ENCODE data around the gene LAMC1.

Gene LAMC1

GRCh38 chr1:183143576-183144315, 120.5 kb downstream of the LAMC1 start:
- Histone ChIP-seq H4K91ac (ENCODE audit: low read depth, low read length, poor library complexity) (no peak overlapping the region), H3K23ac (ENCODE audit: low read depth, low read length, poor library complexity) (no peak overlapping the region), H2AK5ac (ENCODE audit: low read depth, low read length) (no peak overlapping the region), H3K14ac (ENCODE audit: low read length) (no peak overlapping the region), H3K36me3 (replicated peaks in 1 of 2; ENCODE audit: control insufficient read depth in 2 of 2, insufficient read depth in 2 of 2, low read length in 2 of 2) (peaks cover 10 to 68% of the 10 kb centered on the region in 2 donors), H3K4me2 (ENCODE audit: insufficient read depth, low read length, poor library complexity, severe bottlenecking) (no peak overlapping the region), H2AFZ (ENCODE audit: low read length) (no peak overlapping the region), H2BK12ac (ENCODE audit: low read length) (no peak overlapping the region), H3K18ac (ENCODE audit: low read length) (no peak overlapping the region), H2BK5ac (ENCODE audit: low read length) (no peak overlapping the region), H3K4ac (ENCODE audit: low read length) (no peak overlapping the region), H3K79me1 (ENCODE audit: low read depth, low read length) (no peaks in the 10 kb centered on the region), H3K27ac (replicated peaks; ENCODE audit: low read length) (no peak overlapping the region), H3K9ac (ENCODE audit: low read depth, low read length, poor library complexity) (no peak overlapping the region), H3K4me3 (ENCODE audit: low read length in 2 of 2) (no peak overlapping the region), H3K27me3 (ENCODE audit: control insufficient read depth in 3 of 3, insufficient read depth in 3 of 3, low read depth in 1 of 3, low read length in 3 of 3) (no peaks in the 10 kb centered on the region), H3K9me3 (replicated peaks in 1 of 2; ENCODE audit: control insufficient read depth in 2 of 2, insufficient read depth in 1 of 2, low read depth in 1 of 2, low read length in 2 of 2) (no peaks in the 10 kb centered on the region), H3K4me1 (ENCODE audit: control insufficient read depth in 2 of 2, insufficient read depth in 1 of 2, low read depth in 1 of 2, low read length in 2 of 2) (peaks cover 0 to 1% of the 10 kb centered on the region in 2 donors), H2BK15ac (ENCODE audit: low read length) (no peak overlapping the region), H2BK120ac (ENCODE audit: low read depth, low read length) (no peak overlapping the region), H4K8ac (ENCODE audit: low read depth, low read length) (no peak overlapping the region)
- no peak for DNase-seq (ENCODE audit: low spot score)
- no CpG with 5 or more reads among the region's 7 CpGs for WGBS, 2 donors (ENCODE audit: extremely low coverage in 2 of 2, insufficient read length in 2 of 2, insufficient replicate concordance in 1 of 2)

- Histone ChIP-seq H3K4me1 (ENCODE audit: control insufficient read depth in 2 of 2, insufficient read depth in 1 of 2, low read depth in 1 of 2, low read length in 2 of 2) (peaks cover 0 to 1% of the 10 kb centered on the region in 2 donors), H3K23ac (ENCODE audit: low read depth, low read length, poor library complexity) (no peak overlapping the region), H3K18ac (ENCODE audit: low read length) (no peak overlapping the region), H4K8ac (ENCODE audit: low read depth, low read length) (no peak overlapping the region), H3K14ac (ENCODE audit: low read length) (no peak overlapping the region), H2AK5ac (ENCODE audit: low read depth, low read length) (no peak overlapping the region), H3K79me1 (ENCODE audit: low read depth, low read length) (no peaks in the 10 kb centered on the region), H3K27me3 (ENCODE audit: control insufficient read depth in 3 of 3, insufficient read depth in 3 of 3, low read depth in 1 of 3, low read length in 3 of 3) (no peaks in the 10 kb centered on the region), H3K4me3 (ENCODE audit: low read length in 2 of 2) (no peak overlapping the region), H3K27ac (replicated peaks; ENCODE audit: low read length) (no peak overlapping the region), H4K91ac (ENCODE audit: low read depth, low read length, poor library complexity) (no peak overlapping the region), H3K4ac (ENCODE audit: low read length) (no peak overlapping the region), H3K36me3 (replicated peaks in 1 of 2; ENCODE audit: control insufficient read depth in 2 of 2, insufficient read depth in 2 of 2, low read length in 2 of 2) (peaks cover 10 to 58% of the 10 kb centered on the region in 2 donors), H3K9ac (ENCODE audit: low read depth, low read length, poor library complexity) (no peak overlapping the region), H3K9me3 (replicated peaks in 1 of 2; ENCODE audit: control insufficient read depth in 2 of 2, insufficient read depth in 1 of 2, low read depth in 1 of 2, low read length in 2 of 2) (no peaks in the 10 kb centered on the region), H3K4me2 (ENCODE audit: insufficient read depth, low read length, poor library complexity, severe bottlenecking) (no peak overlapping the region), H2BK12ac (ENCODE audit: low read length) (no peak overlapping the region), H2BK120ac (ENCODE audit: low read depth, low read length) (no peak overlapping the region), H2BK15ac (ENCODE audit: low read length) (no peak overlapping the region), H2AFZ (ENCODE audit: low read length) (no peak overlapping the region), H2BK5ac (ENCODE audit: low read length) (no peak overlapping the region)
- WGBS, 2 donors (ENCODE audit: extremely low coverage in 2 of 2, insufficient read length in 2 of 2, insufficient replicate concordance in 1 of 2): no CpG with 5 or more reads among the region's 3 CpGs
- no peak for DNase-seq (ENCODE audit: low spot score)
These were observed 121.5 kb downstream of the LAMC1 start for GRCh38 chr1:183144752-183145151.

GRCh38 chr1:183147735-183148134, 124.5 kb downstream of the LAMC1 start:
- H3K27me3 ChIP-seq (ENCODE audit: control insufficient read depth in 3 of 3, insufficient read depth in 3 of 3, low read depth in 1 of 3, low read length in 3 of 3): no peaks in the 10 kb centered on the region
- H2BK12ac ChIP-seq (ENCODE audit: low read length): no peak overlapping the region
- no peak overlapping the region for H3K14ac ChIP-seq (ENCODE audit: low read length)
- H3K18ac ChIP-seq (ENCODE audit: low read length): no peak overlapping the region
- no peak overlapping the region for H3K4me2 ChIP-seq (ENCODE audit: insufficient read depth, low read length, poor library complexity, severe bottlenecking)
- H3K23ac ChIP-seq (ENCODE audit: low read depth, low read length, poor library complexity): no peak overlapping the region
- no peaks in the 10 kb centered on the region for H3K79me1 ChIP-seq (ENCODE audit: low read depth, low read length)
- H3K4me1 ChIP-seq (ENCODE audit: control insufficient read depth in 2 of 2, insufficient read depth in 1 of 2, low read depth in 1 of 2, low read length in 2 of 2): peaks cover 0 to 1% of the 10 kb centered on the region in 2 donors
- no peak overlapping the region for H3K27ac ChIP-seq (replicated peaks; ENCODE audit: low read length)
- H3K4ac ChIP-seq (ENCODE audit: low read length): no peak overlapping the region
- H2AFZ ChIP-seq (ENCODE audit: low read length): no peak overlapping the region
- H3K36me3 ChIP-seq (replicated peaks in 1 of 2; ENCODE audit: control insufficient read depth in 2 of 2, insufficient read depth in 2 of 2, low read length in 2 of 2): peaks cover 5 to 28% of the 10 kb centered on the region in 2 donors
- H3K4me3 ChIP-seq (ENCODE audit: low read length in 2 of 2): no peak overlapping the region
- no peak overlapping the region for H4K91ac ChIP-seq (ENCODE audit: low read depth, low read length, poor library complexity)
- no peak overlapping the region for H2BK5ac ChIP-seq (ENCODE audit: low read length)
- H3K9me3 ChIP-seq (replicated peaks in 1 of 2; ENCODE audit: control insufficient read depth in 2 of 2, insufficient read depth in 1 of 2, low read depth in 1 of 2, low read length in 2 of 2): no peaks in the 10 kb centered on the region
- H2BK120ac ChIP-seq (ENCODE audit: low read depth, low read length): no peak overlapping the region
- H4K8ac ChIP-seq (ENCODE audit: low read depth, low read length): no peak overlapping the region
- H2BK15ac ChIP-seq (ENCODE audit: low read length): no peak overlapping the region
- H3K9ac ChIP-seq (ENCODE audit: low read depth, low read length, poor library complexity): no peak overlapping the region
- H2AK5ac ChIP-seq (ENCODE audit: low read depth, low read length): no peak overlapping the region
- DNase-seq (ENCODE audit: low spot score): no peak
- WGBS, 2 donors (ENCODE audit: extremely low coverage in 2 of 2, insufficient read length in 2 of 2, insufficient replicate concordance in 1 of 2): no CpG with 5 or more reads among the region's 2 CpGs

- Histone ChIP-seq H3K4me3 (ENCODE audit: low read length in 2 of 2) (no peak overlapping the region), H3K9me3 (replicated peaks in 1 of 2; ENCODE audit: control insufficient read depth in 2 of 2, insufficient read depth in 1 of 2, low read depth in 1 of 2, low read length in 2 of 2) (no peaks in the 10 kb centered on the region), H3K79me1 (ENCODE audit: low read depth, low read length) (no peaks in the 10 kb centered on the region), H3K18ac (ENCODE audit: low read length) (no peak overlapping the region), H3K36me3 (replicated peaks in 1 of 2; ENCODE audit: control insufficient read depth in 2 of 2, insufficient read depth in 2 of 2, low read length in 2 of 2) (peaks cover 1 to 19% of the 10 kb centered on the region in 2 donors), H3K27me3 (ENCODE audit: control insufficient read depth in 3 of 3, insufficient read depth in 3 of 3, low read depth in 1 of 3, low read length in 3 of 3) (no peaks in the 10 kb centered on the region), H2BK15ac (ENCODE audit: low read length) (no peak overlapping the region), H2AFZ (ENCODE audit: low read length) (peak overlapping the region; percentile 16), H4K91ac (ENCODE audit: low read depth, low read length, poor library complexity) (no peak overlapping the region), H3K9ac (ENCODE audit: low read depth, low read length, poor library complexity) (no peak overlapping the region), H2AK5ac (ENCODE audit: low read depth, low read length) (no peak overlapping the region), H4K8ac (ENCODE audit: low read depth, low read length) (no peak overlapping the region), H3K14ac (ENCODE audit: low read length) (no peak overlapping the region), H2BK120ac (ENCODE audit: low read depth, low read length) (no peak overlapping the region), H3K4me2 (ENCODE audit: insufficient read depth, low read length, poor library complexity, severe bottlenecking) (no peak overlapping the region), H3K23ac (ENCODE audit: low read depth, low read length, poor library complexity) (no peak overlapping the region), H3K27ac (replicated peaks; ENCODE audit: low read length) (no peak overlapping the region), H2BK5ac (ENCODE audit: low read length) (no peak overlapping the region), H2BK12ac (ENCODE audit: low read length) (no peak overlapping the region), H3K4ac (ENCODE audit: low read length) (no peak overlapping the region), H3K4me1 (ENCODE audit: control insufficient read depth in 2 of 2, insufficient read depth in 1 of 2, low read depth in 1 of 2, low read length in 2 of 2) (peaks cover 0 to 1% of the 10 kb centered on the region in 2 donors)
- WGBS, 2 donors (ENCODE audit: extremely low coverage in 2 of 2, insufficient read length in 2 of 2, insufficient replicate concordance in 1 of 2): no CpG with 5 or more reads among the region's 5 CpGs
- no peak for DNase-seq (ENCODE audit: low spot score)
These were observed 125.4 kb downstream of the LAMC1 start for GRCh38 chr1:183148599-183148998.

All from neuronal stem cell (in vitro differentiated cells).